Stomach (tissue), 4 donors: ENCODE measurements around the gene LARGE1.

Experiments
- EP300 ChIP-seq: sonication (generic); formaldehyde crosslinking; IDR thresholded peaks from one replicate; pipeline ENCODE4 v1.6.1; 2017; ENCODE audit warnings: antibody characterized with exemption
- POLR2A ChIP-seq, 4 donors: fragments of 450-650 bp; IDR thresholded peaks; one replicate each; pipeline ENCODE4 v1.6.1; 2016; ENCODE audit warnings: antibody characterized with exemption in 4 of 4, control low read depth in 2 of 4, mild to moderate bottlenecking in 1 of 4, moderate library complexity in 1 of 4
- POLR2AphosphoS5 ChIP-seq, 3 donors: sonication (generic); formaldehyde crosslinking; IDR thresholded peaks; one replicate each; pipeline ENCODE4 v1.6.1; 2016; ENCODE audit warnings: antibody characterized with exemption in 3 of 3
- TF ChIP-seq, protein P1 (sequence below), 7 experiments: fragments of 450-650 bp in 4 of 7; fragments of 200-600 bp in 3 of 7; sonication (generic) in 3 of 7; IDR thresholded peaks; one replicate each; pipeline ENCODE4 v1.5.1; 2016 to 2019; ENCODE audit warnings: antibody characterized with exemption in 7 of 7, control low read depth in 2 of 7, mild to moderate bottlenecking in 1 of 7

DNA sequence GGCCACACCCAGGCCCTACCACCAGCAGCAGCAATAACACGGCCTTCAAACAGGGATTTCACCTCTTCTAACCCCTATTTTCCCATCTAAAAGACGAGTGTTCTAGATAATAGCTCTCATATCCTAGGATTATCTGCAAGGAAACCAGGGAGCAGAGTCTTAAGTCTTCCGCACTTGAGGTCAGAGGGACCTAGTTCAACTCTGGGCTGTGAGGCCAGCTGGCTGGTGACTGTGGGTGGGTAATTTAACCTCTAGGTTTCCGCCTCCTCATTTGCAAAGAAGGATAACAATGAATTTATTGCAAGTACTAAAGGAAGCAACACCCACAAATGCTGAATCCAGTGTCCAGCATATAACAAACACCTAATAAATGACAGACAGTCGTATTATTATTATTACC, 70.1 kb downstream of the LARGE1 start:
- TF ChIP-seq, protein P1, sequence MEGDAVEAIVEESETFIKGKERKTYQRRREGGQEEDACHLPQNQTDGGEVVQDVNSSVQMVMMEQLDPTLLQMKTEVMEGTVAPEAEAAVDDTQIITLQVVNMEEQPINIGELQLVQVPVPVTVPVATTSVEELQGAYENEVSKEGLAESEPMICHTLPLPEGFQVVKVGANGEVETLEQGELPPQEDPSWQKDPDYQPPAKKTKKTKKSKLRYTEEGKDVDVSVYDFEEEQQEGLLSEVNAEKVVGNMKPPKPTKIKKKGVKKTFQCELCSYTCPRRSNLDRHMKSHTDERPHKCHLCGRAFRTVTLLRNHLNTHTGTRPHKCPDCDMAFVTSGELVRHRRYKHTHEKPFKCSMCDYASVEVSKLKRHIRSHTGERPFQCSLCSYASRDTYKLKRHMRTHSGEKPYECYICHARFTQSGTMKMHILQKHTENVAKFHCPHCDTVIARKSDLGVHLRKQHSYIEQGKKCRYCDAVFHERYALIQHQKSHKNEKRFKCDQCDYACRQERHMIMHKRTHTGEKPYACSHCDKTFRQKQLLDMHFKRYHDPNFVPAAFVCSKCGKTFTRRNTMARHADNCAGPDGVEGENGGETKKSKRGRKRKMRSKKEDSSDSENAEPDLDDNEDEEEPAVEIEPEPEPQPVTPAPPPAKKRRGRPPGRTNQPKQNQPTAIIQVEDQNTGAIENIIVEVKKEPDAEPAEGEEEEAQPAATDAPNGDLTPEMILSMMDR (IDR thresholded peaks at IDR 0.05) = no peak
- TF ChIP-seq POLR2AphosphoS5 (IDR thresholded peaks at IDR 0.05) (no peak), POLR2A (IDR thresholded peaks at IDR 0.05) (no peak), EP300 (no peak)
